ENCODE measurements around the gene FADS2.

FADS2 gene

GRCh38 chr11:61896665-61897386 lies 68.7 kb downstream of the FADS2 start:
- Histone ChIP-seq H3K79me2 (ENCODE audit: control insufficient read depth, low read length) (no peaks in the 10 kb centered on the region), H3F3A (ENCODE audit: control insufficient read depth, insufficient read depth) (peaks cover 7% of the 10 kb centered on the region), H4K20me1 (ENCODE audit: control insufficient read depth, insufficient read depth, low read depth, low read length) (no peaks in the 10 kb centered on the region), H3K27ac (ENCODE audit: low read depth, low read length) (no peak overlapping the region), H3K9me2 (replicated peaks; ENCODE audit: control insufficient read depth, low read length) (no peaks in the 10 kb centered on the region), H3K9me3 (ENCODE audit: control insufficient read depth, insufficient read depth, low read length) (no peaks in the 10 kb centered on the region), H3K4me2 (ENCODE audit: low read length) (no peak overlapping the region), H3K4me1 (ENCODE audit: control insufficient read depth, low read length) (peaks cover 49% of the 10 kb centered on the region), H3K4me3 (ENCODE audit: low read length) (no peak overlapping the region), H3K36me3 (ENCODE audit: control insufficient read depth, low read length) (no peaks in the 10 kb centered on the region), H3K27me3 (ENCODE audit: control insufficient read depth, low read length) (no peaks in the 10 kb centered on the region)
- no peak for TF ChIP-seq CTCF (IDR thresholded peaks at IDR 0.05; ENCODE audit: low read depth, low read length, poor library complexity, severe bottlenecking)
- TF ChIP-seq EZH2phosphoT487 (IDR thresholded peaks at IDR 0.05; ENCODE audit: borderline replicate concordance, low read length), result no peak

- Histone ChIP-seq H3K9me2 (replicated peaks; ENCODE audit: control insufficient read depth, low read length) (no peaks in the 10 kb centered on the region), H3K27ac (ENCODE audit: low read depth, low read length) (no peak overlapping the region), H3K4me1 (ENCODE audit: control insufficient read depth, low read length) (peaks cover 41% of the 10 kb centered on the region), H3K9me3 (ENCODE audit: control insufficient read depth, insufficient read depth, low read length) (no peaks in the 10 kb centered on the region), H3K27me3 (ENCODE audit: control insufficient read depth, low read length) (no peaks in the 10 kb centered on the region), H3K79me2 (ENCODE audit: control insufficient read depth, low read length) (no peaks in the 10 kb centered on the region), H3F3A (ENCODE audit: control insufficient read depth, insufficient read depth) (peaks cover 2% of the 10 kb centered on the region), H3K36me3 (ENCODE audit: control insufficient read depth, low read length) (no peaks in the 10 kb centered on the region), H4K20me1 (ENCODE audit: control insufficient read depth, insufficient read depth, low read depth, low read length) (no peaks in the 10 kb centered on the region), H3K4me3 (ENCODE audit: low read length) (no peak overlapping the region), H3K4me2 (ENCODE audit: low read length) (peak overlapping the region; percentile 1; the same call in 1 of the 2 replicates)
- no peak for TF ChIP-seq EZH2phosphoT487 (IDR thresholded peaks at IDR 0.05; ENCODE audit: borderline replicate concordance, low read length)
- peak; percentile 87 for TF ChIP-seq CTCF (IDR thresholded peaks at IDR 0.05; ENCODE audit: low read depth, low read length, poor library complexity, severe bottlenecking)
Observed at GRCh38 chr11:61897387-61898246, 69.5 kb downstream of the FADS2 start.

- TF ChIP-seq CTCF (IDR thresholded peaks at IDR 0.05; ENCODE audit: low read depth, low read length, poor library complexity, severe bottlenecking) (no peak), EZH2phosphoT487 (IDR thresholded peaks at IDR 0.05; ENCODE audit: borderline replicate concordance, low read length) (no peak)
- Histone ChIP-seq H3K4me2 (ENCODE audit: low read length) (peak overlapping the region; percentile 53; the same call in 1 of the 2 replicates), H3K4me3 (ENCODE audit: low read length) (no peak overlapping the region), H3K9me3 (ENCODE audit: control insufficient read depth, insufficient read depth, low read length) (no peaks in the 10 kb centered on the region), H4K20me1 (ENCODE audit: control insufficient read depth, insufficient read depth, low read depth, low read length) (no peaks in the 10 kb centered on the region), H3F3A (ENCODE audit: control insufficient read depth, insufficient read depth) (no peaks in the 10 kb centered on the region), H3K27me3 (ENCODE audit: control insufficient read depth, low read length) (no peaks in the 10 kb centered on the region; the same call in 1 of the 2 replicates), H3K4me1 (ENCODE audit: control insufficient read depth, low read length) (peaks cover 35% of the 10 kb centered on the region), H3K36me3 (ENCODE audit: control insufficient read depth, low read length) (no peaks in the 10 kb centered on the region), H3K79me2 (ENCODE audit: control insufficient read depth, low read length) (no peaks in the 10 kb centered on the region), H3K27ac (ENCODE audit: low read depth, low read length) (no peak overlapping the region), H3K9me2 (replicated peaks; ENCODE audit: control insufficient read depth, low read length) (no peaks in the 10 kb centered on the region)
Observed at GRCh38 chr11:61898247-61898582, 70.1 kb downstream of the FADS2 start.
